Measurements from ENCODE around the gene G3BP1.

GRCh38 chr5:151772846-151773561, 1.2 kb downstream of the G3BP1 start:
- TF ChIP-seq POLR2A (IDR thresholded peaks at IDR 0.05; ENCODE audit: low read depth) (no peak), CTCF (IDR thresholded peaks at IDR 0.05) (no peak)
